ENCODE results near the gene NPPB.

- TF ChIP-seq CTCF (IDR thresholded peaks at IDR 0.05; ENCODE audit: low read depth, low read length) (no peak), POLR2A (IDR thresholded peaks at IDR 0.05; ENCODE audit: extremely low read depth, insufficient read length) (no peak)
These were observed 18.7 kb downstream of the NPPB start for GRCh38 chr1:11839727-11840705.
